ENCODE measurements around the gene PSMG2. TPM values are rescaled to one million over a fixed set of nuclear protein-coding genes. Genes with fewer than 3 reads are reported as not detected.

The PSMG2 gene
- polyA plus RNA-seq, 1 donor from 2014 or later = 87.2 TPM

DNA sequence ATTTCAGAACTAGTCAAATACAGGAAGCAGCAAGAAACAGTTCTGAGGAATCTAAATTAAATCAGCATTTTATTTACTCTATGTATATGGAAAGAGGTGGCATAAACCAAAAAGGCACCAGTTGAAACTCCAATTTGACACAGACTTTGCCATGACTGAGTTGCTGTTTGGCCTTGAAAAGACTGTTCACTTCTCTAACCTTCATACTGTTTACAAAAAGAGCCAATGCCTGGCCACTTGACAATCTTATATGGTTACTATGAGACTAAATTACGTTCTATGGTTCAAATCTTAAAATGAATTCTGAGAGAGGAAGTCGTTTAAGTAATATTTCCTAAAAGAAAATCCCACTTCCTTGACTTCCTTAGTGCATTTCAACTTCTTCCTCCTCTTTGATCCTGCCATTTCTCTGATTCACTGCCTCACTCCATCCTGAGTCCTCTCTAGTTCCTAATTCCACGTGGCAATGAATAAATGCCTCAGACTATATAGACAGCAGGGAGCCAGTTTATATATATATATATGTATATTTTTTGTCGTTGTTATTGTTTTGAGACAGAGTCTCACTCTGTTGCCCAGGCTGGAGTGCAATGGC lies 13.5 kb upstream of the PSMG2 start:
- TF ChIP-seq EZH2 (IDR thresholded peaks at IDR 0.05; ENCODE audit: borderline replicate concordance, insufficient read depth, low read length, poor library complexity, severe bottlenecking) = no peak
- TF ChIP-seq, protein P1, sequence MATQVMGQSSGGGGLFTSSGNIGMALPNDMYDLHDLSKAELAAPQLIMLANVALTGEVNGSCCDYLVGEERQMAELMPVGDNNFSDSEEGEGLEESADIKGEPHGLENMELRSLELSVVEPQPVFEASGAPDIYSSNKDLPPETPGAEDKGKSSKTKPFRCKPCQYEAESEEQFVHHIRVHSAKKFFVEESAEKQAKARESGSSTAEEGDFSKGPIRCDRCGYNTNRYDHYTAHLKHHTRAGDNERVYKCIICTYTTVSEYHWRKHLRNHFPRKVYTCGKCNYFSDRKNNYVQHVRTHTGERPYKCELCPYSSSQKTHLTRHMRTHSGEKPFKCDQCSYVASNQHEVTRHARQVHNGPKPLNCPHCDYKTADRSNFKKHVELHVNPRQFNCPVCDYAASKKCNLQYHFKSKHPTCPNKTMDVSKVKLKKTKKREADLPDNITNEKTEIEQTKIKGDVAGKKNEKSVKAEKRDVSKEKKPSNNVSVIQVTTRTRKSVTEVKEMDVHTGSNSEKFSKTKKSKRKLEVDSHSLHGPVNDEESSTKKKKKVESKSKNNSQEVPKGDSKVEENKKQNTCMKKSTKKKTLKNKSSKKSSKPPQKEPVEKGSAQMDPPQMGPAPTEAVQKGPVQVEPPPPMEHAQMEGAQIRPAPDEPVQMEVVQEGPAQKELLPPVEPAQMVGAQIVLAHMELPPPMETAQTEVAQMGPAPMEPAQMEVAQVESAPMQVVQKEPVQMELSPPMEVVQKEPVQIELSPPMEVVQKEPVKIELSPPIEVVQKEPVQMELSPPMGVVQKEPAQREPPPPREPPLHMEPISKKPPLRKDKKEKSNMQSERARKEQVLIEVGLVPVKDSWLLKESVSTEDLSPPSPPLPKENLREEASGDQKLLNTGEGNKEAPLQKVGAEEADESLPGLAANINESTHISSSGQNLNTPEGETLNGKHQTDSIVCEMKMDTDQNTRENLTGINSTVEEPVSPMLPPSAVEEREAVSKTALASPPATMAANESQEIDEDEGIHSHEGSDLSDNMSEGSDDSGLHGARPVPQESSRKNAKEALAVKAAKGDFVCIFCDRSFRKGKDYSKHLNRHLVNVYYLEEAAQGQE (IDR thresholded peaks at IDR 0.05; ENCODE audit: borderline replicate concordance) = no peak
- Histone ChIP-seq H3K9ac (ENCODE audit: low read length) (no peak overlapping the region), H3K9me2 (ENCODE audit: insufficient read depth, low read length) (no peaks in the 10 kb centered on the region), H3K9me3 (ENCODE audit: low read length) (no peaks in the 10 kb centered on the region), H3K4me2 (ENCODE audit: low read length) (no peak overlapping the region), H3K4me3 (ENCODE audit: low read length) (no peak overlapping the region), H3K79me2 (replicated peaks; ENCODE audit: insufficient read depth, low read length) (no peaks in the 10 kb centered on the region), H3K27me3 (ENCODE audit: insufficient read depth, low read depth, low read length) (no peaks in the 10 kb centered on the region), H3F3A (ENCODE audit: insufficient read depth, low read length, poor library complexity, severe bottlenecking) (no peaks in the 10 kb centered on the region), H4K20me1 (ENCODE audit: insufficient read depth) (no peaks in the 10 kb centered on the region), H2AFZ (ENCODE audit: low read depth, low read length) (no peak overlapping the region), H3K36me3 (ENCODE audit: insufficient read depth, low read length) (no peaks in the 10 kb centered on the region), H3K27ac (ENCODE audit: low read length) (no peak overlapping the region)

DNA sequence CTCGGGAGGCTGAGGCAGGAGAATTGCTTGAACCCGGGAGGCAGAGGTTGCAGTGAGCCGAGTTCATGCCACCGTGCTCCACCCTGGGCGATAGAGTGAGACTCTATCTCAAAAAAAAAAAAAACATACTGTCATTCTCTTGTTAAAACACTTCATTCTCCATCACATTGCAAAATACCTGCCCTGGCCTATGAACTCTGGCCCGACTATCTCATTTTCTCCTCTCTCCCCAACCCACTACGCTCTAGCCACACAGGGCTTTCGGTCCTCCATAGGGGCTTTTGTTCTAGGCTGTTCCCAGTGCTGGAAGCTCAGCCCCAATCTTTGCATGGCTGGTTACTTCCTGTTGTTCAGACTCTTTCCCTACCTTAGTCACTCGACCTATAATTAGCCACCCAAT lies 10.6 kb upstream of the PSMG2 start:
- Histone ChIP-seq H2AFZ (ENCODE audit: low read depth, low read length) (no peak overlapping the region), H3K79me2 (replicated peaks; ENCODE audit: insufficient read depth, low read length) (no peaks in the 10 kb centered on the region), H3K9ac (ENCODE audit: low read length) (no peak overlapping the region), H3K9me3 (ENCODE audit: low read length) (no peaks in the 10 kb centered on the region), H3K27me3 (ENCODE audit: insufficient read depth, low read depth, low read length) (no peaks in the 10 kb centered on the region), H3K9me2 (ENCODE audit: insufficient read depth, low read length) (no peaks in the 10 kb centered on the region), H3K4me3 (ENCODE audit: low read length) (no peak overlapping the region), H3K4me2 (ENCODE audit: low read length) (no peak overlapping the region), H4K20me1 (ENCODE audit: insufficient read depth) (no peaks in the 10 kb centered on the region), H3K27ac (ENCODE audit: low read length) (no peak overlapping the region), H3K36me3 (ENCODE audit: insufficient read depth, low read length) (no peaks in the 10 kb centered on the region), H3F3A (ENCODE audit: insufficient read depth, low read length, poor library complexity, severe bottlenecking) (no peaks in the 10 kb centered on the region)
- TF ChIP-seq MXI1 (conservative IDR thresholded peaks at IDR 0.05; ENCODE audit: poor library complexity, severe bottlenecking) (no peak), RAD21 (conservative IDR thresholded peaks at IDR 0.05) (no peak), EP300 (conservative IDR thresholded peaks at IDR 0.05; ENCODE audit: poor library complexity, severe bottlenecking) (no peak), TAF1 (IDR thresholded peaks at IDR 0.05; ENCODE audit: low read depth) (no peak), POLR2AphosphoS5 (IDR thresholded peaks at IDR 0.05) (no peak), SMC3 (conservative IDR thresholded peaks at IDR 0.05; ENCODE audit: poor library complexity) (no peak), EZH2 (IDR thresholded peaks at IDR 0.05; ENCODE audit: borderline replicate concordance, insufficient read depth, low read length, poor library complexity, severe bottlenecking) (no peak)
- TF ChIP-seq, protein P2, sequence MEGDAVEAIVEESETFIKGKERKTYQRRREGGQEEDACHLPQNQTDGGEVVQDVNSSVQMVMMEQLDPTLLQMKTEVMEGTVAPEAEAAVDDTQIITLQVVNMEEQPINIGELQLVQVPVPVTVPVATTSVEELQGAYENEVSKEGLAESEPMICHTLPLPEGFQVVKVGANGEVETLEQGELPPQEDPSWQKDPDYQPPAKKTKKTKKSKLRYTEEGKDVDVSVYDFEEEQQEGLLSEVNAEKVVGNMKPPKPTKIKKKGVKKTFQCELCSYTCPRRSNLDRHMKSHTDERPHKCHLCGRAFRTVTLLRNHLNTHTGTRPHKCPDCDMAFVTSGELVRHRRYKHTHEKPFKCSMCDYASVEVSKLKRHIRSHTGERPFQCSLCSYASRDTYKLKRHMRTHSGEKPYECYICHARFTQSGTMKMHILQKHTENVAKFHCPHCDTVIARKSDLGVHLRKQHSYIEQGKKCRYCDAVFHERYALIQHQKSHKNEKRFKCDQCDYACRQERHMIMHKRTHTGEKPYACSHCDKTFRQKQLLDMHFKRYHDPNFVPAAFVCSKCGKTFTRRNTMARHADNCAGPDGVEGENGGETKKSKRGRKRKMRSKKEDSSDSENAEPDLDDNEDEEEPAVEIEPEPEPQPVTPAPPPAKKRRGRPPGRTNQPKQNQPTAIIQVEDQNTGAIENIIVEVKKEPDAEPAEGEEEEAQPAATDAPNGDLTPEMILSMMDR (IDR thresholded peaks at IDR 0.05; ENCODE audit: poor library complexity, severe bottlenecking) = no peak
- TF ChIP-seq, protein P1 (IDR thresholded peaks at IDR 0.05; ENCODE audit: borderline replicate concordance) = no peak

Data from neural cell (in vitro differentiated cells).